NK-92 treated with Interleukin-12 subunit alpha and Interleukin-12 subunit beta, amount 100 ng/mL, for 24 hours (cell line): ENCODE results near the gene CIROP.

ENCODE experiments used
- DNase-seq: peaks from one replicate; lab custom pipeline; 2025; lab: John Stamatoyannopoulos, UW

The CIROP gene

GRCh38 chr14:23093104-23093503 lies 11.7 kb downstream of the CIROP start:
- no peak for DNase-seq

GRCh38 chr14:23091294-23092225 lies 13.2 kb downstream of the CIROP start:
- DNase-seq = no peak

GRCh38 chr14:23090254-23090636 lies 14.5 kb downstream of the CIROP start:
- DNase-seq = no peak

DNA sequence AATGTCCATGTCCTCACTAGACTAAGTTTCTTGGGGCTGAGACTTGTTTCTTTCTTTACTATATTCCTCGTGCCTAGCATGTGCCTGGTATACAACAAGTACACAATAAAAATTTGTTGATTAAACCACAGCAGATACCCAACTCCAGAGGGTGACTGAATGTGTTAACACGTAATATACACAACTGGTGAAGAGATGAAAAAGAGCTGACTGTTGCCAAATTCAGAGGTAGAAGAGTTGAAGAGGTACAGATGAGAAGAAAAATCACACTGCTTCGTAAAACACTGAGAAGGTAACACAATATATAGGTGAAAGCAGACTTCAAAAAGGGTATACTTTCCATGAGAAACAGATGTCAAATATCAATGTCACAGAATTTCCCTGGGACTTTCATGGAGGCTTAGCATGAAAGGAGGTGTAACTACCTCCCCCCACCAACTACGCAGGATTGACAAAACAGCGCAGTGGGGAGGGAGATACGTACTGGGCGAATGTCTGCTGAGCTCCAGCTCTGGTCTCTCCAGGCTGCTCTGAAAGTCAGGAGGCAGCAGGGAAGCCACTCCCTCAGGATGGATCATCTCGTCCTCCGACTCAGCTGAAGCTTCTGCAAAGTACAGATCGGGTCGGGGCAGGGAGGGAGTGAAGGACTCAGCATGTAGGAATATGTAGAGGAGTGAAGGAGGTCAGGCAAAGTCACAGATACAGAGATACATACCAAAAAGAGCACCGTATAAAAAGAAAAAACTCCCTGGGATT lies 15.1 kb downstream of the CIROP start:
- DNase-seq = no peak

DNA sequence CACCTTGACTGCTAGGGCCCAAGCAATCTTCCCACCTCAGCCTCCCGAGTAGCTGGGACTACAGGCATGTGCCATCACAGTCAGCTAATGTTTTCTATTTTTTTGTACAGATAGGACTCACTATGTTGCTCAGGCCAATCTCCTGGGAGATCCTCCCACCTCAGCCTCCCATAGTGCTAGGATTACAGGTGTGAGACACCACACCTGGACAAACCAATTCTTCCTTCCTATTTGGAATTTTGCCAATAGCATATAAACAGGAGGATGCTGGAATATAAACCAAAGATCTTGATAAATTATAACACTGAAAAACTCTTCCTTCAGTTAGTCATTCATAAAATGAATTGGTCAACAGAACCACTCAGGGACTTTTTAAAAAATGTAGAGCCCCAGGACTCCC lies 18.2 kb downstream of the CIROP start:
- DNase-seq = no peak

- DNase-seq = no peak
Observed at GRCh38 chr14:23085458-23085857, 19.3 kb downstream of the CIROP start.

DNA sequence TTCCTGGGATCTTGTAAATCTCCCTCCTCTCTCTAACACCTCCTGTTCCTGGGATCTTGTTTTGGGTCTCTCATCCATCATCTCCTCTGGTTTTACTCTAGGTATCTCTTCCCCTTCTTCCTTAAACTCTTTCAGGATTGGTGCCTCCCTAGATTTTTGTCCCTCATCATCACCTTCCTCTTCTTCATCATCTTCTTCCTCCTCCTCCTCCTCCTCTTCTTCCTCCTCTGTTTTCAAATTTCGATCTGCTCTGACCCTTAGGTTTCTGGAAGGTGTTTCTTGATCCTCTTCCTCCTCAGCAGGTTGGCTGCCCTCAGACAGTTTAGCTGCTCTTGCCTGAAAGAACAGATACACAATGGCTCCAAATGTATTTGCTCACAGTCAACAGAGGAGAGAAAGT lies 24.3 kb downstream of the CIROP start:
- no peak for DNase-seq

DNA sequence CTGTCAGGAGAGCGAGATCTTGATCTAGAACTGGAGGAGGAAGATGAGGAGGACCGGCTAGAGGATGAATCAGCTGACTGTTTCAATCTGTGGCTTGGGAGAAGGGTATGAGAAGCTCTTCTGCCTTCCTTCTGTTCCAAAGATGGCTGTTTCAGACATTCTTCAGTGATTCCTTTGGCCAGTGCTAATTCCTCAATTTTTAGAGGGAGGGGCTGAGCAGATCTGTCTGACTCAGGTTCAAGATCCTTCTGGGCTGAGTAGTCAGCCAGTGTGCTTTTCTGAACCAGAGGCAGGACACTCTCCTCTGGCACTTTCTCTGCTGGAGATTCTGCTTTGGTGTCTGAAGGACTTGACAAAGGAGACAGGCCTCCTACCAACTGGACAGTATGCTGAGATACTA lies 25.1 kb downstream of the CIROP start:
- no peak for DNase-seq

DNA sequence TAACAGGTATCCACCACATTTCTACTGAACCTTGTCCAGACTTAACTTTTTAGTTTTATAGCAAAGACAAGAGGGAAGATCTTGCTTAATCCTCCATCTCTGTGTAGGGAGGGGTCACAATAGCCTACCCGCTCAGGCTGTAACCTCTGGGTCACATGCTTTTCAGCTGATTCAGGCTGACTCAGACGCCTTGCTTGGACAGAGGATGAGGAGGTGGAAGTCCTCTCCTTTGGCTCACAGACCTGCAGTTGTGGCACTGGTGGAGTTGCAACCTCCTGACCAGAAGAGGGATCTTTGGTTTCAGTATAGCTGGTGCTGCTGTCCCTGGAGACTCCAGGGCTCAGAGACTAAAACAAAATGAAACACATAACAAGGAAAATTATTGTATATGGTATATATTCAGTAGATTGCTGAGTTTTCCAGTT lies 26.1 kb downstream of the CIROP start:
- DNase-seq = no peak

GRCh38 chr14:23077962-23078361 lies 26.8 kb downstream of the CIROP start:
- DNase-seq = no peak

- no peak for DNase-seq
Observed at GRCh38 chr14:23076785-23077408, 27.9 kb downstream of the CIROP start.

GRCh38 chr14:23074906-23075305 lies 29.9 kb downstream of the CIROP start:
- no peak for DNase-seq

GRCh38 chr14:23071921-23072539 lies 32.8 kb downstream of the CIROP start:
- no peak for DNase-seq

GRCh38 chr14:23071244-23071920 lies 33.4 kb downstream of the CIROP start:
- DNase-seq = no peak

GRCh38 chr14:23070262-23071129 lies 34.3 kb downstream of the CIROP start:
- no peak for DNase-seq

DNA sequence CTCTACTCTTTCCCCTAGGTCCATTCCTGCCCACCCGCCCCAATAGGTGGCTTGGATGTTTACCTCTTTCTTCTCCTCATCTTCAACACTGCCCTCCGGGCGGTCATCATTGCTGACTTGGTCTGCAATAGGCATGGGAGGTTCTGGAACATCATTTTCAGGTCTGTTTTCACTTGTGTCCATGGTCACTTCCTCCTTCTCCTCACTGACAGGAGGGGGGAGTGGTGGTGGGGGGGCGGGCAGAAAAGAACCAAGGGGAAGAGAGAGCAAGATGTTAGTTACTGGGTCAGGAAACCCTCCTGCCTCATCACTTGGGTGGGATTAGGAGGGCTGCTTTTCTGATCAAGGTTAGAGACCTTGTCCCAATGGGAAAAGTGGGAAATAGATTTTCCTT lies 35.4 kb downstream of the CIROP start:
- DNase-seq = no peak

DNA sequence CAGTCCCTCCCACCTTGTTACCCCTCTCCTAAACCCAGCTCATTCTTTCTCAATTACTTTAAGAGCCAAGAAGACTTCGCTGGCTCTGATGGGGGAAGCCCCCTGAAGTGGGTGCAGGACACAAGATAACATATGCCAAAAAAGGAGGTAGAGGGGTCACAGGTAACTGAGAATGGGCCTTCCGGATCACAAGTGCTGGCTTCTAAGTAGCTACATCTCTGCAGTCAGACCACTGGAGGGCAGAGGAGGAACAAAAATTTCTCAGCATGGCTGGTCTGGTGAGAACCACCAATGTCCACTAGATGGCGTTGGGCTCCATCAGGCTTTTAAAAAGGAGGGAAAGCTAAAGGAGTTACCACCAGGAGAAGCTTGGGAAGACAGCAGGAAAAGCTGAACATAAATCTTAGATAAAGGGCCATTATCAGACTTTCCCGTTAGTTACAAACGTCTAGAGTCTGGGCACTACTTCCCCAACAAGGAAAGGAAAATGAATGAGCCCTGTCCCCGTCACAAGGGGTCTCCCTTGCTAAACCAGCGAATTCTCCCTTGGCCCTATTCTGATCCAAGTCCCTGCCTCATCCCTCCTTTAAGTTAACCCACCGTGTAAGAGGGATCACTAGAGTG lies 35.9 kb downstream of the CIROP start:
- no peak for DNase-seq

DNA sequence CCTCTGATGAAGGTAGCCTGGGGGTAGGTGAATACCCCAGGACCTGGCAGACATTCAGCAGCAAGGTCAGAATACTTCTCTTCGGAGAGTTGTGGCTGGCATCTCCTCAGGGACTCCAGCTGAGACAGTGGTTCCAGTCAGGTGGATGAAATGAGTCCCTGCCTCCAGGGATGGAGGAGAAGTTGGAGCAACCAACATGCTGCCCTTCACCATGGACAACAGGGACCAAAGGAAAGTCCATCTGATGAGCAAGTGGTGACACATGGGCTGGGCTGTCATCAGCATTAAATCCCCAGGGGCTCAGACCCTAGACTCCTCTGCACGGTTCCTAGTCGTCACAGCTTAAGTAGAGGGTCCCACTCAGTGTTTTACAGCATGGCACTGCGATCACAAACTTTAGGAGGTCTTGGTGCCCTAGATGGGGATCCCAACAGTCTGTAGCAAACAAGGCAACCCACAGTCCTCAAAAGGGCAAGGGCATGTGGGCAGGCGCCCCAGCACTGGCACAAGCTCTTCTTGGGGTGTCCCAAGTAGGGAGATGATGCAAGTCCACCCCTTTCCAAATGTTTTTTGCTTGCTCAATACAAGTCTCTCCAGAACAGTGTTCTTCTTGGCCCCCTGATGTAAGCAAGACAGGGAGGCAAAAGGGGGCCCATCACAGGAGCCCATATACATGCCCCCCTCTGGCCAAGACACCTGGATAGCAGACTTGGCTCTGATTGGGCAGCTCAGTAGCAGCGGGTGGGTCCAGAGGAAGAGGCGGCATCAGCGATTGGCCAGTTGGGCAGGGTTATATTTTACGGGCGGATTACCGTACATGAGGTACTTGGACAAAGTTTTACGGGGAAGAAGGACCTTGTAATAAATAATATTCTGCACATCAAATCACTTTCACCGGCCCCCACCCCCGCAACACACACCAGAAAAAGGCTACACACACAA lies 36.7 kb downstream of the CIROP start:
- no peak for DNase-seq
